Astrocyte of the cerebellum (primary cell): ENCODE measurements around the gene ERBIN.

ENCODE experiments used
- DNase-seq: peaks from one replicate; pipeline ENCODE4 v3.0.0-alpha.2; 2011; ENCODE audit warnings: low read depth
- H3K4me3 ChIP-seq: 2 replicates; pipeline ENCODE4 v1.5.1; 2011; ENCODE audit warnings: mild to moderate bottlenecking, low read depth, low read length, moderate library complexity
- CTCF ChIP-seq: IDR thresholded peaks from 2 replicates; pipeline ENCODE4 v1.5.1; 2012; ENCODE audit warnings: low read length, low read depth, moderate library complexity, mild to moderate bottlenecking; ENCODE audit errors: missing control alignments
- in situ Hi-C: cut with HindIII; loops from 2 replicates; pipeline ENCODE4 v1.10.0; 2017; ENCODE audit warnings: low sequenced_read_pairs

ERBIN gene

GRCh38 chr5:66129144-66129543 is 202.8 kb downstream of the ERBIN start:
- no peak for DNase-seq
- in situ Hi-C loops: no loop called here
- no peak overlapping the region for H3K4me3 ChIP-seq
- no peak for TF ChIP-seq CTCF

- TF ChIP-seq CTCF: no peak
- in situ Hi-C loops: no loop called here
- DNase-seq: no peak
- H3K4me3 ChIP-seq: no peak overlapping the region
These were observed 204.1 kb downstream of the ERBIN start for GRCh38 chr5:66130493-66130892.
